HG02763 (cell line): Measurements from ENCODE around the gene KRT81.

Experiments
- ATAC-seq: cut with Tn5 transposase; IDR thresholded peaks from one replicate; pipeline ENCODE4 v1.9.1; 2021; ENCODE audit warnings: mild to moderate bottlenecking, moderate library complexity; ENCODE audit not compliant: unreplicated experiment

KRT81 gene

DNA sequence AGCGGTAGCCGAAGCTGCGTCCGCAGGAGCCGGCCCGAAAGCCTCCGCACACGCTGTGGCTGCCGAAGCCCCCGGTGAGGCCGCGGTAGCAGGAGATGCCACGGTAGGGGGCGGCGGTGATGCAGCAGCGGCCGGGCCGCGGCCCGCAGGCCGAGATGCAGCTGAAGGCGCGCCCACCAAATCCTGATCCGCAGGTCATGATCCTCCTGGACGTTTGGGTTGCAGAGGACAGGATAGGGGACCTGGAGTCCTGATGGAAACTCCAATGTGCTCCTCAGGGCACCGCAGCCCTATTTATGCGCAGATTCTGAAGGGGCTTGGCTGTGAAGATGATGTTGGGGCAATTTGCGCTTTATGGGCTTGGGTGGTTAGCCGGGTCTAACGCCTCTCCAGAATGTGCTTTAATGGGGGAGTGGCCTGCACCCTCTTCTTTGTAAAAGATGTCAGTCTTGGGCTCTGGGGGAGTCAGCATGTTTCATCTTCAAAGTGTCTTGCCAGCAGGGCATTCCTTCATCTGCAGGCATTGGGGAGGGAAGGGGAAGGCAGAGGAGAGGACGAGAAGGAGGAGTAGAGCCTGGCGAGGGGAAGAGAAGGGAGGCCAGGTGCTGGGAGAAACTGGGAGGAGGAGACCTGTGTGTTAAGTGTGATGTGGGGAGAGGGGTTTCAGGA lies at the start of gene KRT81:
Gene KRT81 (minus strand): TSS at position 268 of the 669 bp plus-strand sequence. CDS start 69 bp downstream, at position 199.
- ATAC-seq = no peak

DNA sequence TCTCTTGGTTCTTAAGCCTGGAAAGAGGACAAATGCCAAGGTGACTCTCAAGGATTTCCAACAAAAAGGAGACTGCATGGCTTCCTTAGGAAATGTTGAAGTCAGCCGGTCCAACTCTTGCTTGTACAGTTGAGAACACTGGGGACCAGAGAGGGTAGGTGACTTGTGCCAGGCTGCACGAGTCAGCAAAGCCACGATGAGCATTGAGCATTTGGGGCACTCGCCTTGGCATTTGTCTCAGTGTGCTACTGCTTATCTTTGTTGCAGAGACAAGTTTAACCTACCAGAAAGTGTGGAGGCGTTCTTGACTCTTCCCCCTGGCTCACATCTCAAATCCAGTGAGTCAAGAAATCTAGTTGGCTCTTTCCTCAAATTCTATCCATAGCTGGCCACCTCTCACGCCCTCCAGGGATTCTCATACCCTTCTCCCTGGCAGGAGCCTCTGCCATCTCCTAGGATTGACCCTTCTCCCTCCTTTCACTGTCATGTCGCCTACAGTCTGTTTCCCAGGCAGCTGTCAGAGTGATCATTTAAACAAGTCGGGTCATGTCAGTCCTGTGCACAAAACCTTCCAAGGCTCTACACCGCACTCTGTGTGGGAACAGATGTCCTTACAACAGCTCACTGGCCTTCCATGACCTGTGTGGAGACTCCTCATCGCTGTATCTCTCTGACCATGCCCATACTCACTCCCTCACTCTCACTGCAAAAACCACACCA lies 47.1 kb upstream of the KRT81 start:
- no peak for ATAC-seq

DNA sequence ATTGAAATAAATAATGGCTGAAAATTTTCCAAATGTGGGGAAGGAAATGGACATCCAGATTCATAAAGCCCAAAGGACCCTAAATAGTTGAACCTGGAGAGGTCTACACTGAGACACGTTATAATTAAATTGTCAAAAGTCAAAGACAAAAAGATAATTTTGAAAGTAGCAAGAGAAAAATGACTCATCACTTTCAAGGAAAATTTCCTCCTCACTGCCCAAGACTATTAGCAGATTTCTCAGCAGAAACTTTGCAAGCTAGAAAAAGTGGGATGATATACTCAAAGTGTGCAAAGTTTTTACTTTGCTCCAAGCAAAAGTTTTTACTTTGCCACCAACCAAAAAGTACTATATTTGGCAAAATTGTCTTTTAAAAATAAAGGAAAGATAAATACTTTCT lies 45.7 kb upstream of the KRT81 start:
- no peak for ATAC-seq

DNA sequence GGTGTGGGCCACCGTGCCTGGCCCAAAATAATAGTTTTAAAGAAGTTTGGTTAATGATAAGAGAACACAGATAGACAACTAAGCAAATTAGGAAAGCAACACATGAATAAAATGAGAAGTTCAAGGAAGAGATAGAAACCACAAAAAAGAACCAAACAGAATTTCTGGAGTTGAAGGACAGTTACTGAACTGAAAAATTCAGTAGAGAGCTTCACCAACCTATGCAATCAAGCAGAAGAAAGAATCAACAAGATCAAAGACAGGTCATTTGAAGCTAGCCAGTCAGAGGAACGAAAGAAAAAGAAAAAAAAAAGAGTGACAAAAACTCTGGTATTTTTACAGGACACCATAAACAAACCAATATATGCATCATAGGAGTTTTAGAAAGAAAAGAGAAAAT lies 45.3 kb upstream of the KRT81 start:
- no peak for ATAC-seq

DNA sequence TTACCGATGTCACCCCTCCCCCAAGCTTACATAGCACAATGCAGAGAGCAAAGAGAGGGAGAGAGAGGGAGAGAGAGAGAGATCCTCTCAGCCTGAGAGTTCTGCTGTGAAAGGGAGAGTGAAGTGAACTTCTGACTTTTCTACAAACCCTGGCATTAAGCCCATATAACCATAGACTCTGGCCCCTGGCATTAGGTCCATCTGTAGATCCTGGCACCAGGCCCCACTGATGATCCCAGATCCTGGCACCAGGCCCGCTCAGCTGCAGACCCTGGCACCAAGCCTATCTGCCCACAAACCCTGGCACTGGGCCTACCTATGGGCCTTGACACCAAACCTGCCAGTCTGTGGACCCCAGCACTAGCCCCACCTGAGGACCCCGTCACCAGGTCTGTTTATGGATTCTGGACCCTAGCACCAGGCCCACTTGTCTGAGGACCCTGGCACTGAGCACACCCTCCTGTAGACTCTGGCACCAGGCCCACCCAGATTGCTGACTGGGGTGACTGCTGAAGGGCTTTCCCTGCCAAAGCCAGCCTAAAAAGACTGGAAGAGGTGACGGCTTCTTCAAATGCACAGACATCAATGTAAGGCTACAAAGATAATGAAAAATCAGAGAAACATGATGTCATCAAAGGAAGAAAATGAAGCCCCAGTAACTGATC lies 44.4 kb upstream of the KRT81 start:
- ATAC-seq = no peak

DNA sequence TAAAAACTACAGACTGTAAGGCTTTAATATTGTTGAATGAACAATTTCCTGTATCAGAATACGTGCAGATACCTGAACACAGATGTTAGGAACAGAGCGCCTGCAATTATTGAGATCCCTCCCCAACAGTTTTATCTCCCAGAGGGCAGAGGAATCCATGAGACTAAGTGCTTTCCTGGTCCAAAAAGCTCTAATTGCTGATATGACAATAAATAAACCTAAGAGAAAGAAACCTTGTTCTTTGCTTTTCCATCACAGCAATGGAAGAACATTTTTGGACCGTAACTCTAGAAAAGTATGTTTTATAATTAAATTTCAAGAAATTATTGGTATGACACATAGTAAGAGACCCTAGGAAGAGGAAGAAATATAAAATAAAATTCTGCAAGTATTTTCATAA lies 42.9 kb upstream of the KRT81 start:
- no peak for ATAC-seq

DNA sequence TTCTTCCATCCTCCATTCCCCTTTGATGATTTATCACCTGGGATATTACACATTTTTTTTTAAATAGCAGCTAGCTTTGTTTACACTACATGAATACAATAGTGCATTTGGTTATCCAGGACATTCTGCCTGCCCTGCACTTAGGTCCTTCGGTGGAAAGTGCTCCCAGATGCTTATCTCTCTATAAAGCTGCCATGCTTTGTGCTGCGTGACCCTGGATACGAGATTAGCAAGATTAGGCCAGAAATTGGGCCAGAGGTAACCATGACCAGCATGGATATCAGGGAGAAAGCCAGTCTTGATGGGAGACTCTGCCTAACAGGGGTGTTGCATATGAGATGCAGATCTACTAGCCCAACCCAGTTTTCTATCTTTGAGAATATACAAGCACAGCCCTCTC lies 42.0 kb upstream of the KRT81 start:
- ATAC-seq = no peak

DNA sequence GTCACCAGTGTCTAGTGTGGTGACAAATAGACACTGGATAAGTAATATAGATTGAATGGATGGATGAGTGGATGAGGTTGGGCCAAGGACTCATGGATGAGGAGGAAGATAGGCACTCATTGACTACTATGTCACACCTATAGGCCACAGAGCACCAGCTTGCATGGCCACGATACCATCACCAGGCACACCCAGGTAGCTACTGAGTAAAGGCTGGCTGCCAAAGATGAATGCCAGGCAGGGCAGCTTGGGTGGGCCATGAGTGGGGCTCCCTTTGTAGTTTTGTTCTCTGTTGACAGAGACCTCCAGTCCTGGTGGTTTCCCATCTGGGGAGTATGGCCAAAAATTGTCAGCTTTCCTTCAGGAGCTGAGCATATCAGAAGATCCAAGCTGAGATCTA lies 41.0 kb upstream of the KRT81 start:
- ATAC-seq = no peak

DNA sequence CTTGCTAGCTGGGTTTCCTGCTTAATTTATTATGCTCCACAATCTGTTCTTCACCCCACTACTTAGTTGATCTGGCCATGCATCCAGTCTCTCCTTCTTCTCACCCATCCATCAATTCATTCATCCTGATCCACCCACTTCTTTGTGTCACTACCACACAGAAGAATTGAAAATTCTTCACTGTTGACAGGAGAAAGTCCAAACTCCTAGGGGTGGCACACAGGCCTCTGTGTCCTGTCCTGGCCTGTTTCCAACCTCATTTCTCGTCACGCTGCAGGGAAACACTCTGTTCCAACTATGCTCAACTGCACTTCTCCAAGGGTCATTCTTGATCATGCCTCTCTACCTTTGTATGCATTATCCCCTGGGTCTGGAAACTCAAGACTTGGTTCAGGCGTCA lies 40.5 kb upstream of the KRT81 start:
- ATAC-seq = no peak

DNA sequence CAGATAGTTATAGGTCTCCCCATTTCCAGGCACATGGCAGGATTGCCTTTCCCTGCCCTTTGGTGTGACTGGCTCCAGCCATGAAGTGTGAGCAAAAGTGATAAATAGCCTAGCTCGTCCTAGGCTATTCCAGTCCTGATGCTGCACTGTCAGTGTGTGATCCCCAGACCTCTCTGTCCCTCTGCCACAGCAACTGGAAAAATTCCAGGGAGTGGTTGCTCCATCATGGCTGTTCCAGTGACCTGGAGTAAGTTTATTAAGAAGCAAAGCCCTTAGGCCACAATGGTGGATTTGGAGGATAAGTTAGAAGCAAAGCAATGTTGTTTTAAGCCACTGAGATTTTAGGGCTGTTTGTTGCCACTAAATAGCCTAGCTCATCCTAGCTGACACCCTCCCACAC lies 39.7 kb upstream of the KRT81 start:
- ATAC-seq = no peak

DNA sequence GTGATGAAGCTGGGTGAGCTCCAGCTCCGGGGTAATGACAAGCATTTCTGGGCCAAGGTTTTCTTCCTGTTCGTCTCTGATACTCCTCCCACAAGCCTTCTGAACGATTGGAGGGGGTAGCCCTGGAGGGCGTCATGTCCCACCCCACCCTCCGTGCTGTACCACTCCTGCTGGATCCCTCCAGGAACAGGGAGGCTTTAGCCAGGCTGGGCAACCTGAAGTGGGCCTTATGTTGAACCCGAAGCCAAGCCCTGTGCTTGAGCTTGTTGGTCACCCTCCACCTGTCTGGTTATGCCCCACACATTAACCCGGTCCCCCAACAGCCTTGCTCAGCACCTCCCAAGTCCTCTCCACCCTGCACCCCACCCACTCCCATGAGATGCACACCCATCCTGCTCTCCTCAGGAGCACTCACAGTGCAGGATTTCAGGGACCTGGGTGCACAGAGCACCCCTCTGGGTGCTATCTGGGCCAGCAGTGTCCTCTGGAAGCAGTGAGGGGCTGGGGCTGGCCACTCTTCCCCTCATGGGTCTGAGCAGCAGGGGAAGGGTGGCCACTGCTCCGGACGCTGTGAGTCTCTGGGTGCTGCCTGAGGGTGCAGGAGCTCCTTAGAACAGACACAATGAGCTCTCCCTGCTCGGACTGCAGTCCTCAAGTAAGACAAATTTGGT lies 36.6 kb upstream of the KRT81 start:
- ATAC-seq = no peak

DNA sequence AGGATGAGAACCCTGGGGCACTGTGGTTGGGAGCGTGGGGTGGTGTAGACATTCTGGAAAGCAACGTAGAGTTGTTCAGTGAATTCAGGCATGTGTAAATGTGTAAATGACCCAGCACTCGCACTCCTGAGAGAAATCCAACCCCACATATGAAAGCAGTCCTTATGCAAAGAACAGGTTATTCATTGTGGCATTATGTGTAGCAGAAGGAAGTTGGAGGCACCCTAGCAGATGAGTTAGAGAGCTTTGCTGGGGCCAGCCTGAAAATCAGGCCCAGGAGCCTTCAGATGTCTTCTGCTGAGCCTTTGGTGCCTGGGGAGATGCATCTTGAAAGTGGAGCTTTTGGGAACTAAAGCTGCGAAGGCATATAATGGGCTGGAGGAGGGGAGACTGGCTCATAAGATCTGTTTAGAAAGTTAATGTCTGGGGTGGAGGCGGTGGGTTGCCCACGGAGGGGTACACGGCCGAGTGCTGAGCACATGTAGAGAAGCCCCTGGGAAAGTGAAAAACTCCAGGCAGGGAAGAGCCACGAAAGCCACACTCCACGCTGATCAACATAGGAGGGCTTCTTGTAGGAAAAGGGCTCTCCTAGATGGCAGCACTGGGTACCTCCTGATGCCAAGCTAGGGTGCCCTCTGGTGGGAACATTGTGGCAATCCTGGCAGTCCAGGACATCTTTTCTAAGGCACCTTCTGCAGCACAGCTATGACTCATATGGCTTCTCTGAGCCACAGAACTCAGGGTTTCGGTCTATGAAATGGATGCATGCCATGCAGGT lies 35.9 kb upstream of the KRT81 start:
- ATAC-seq = peak; percentile 83

DNA sequence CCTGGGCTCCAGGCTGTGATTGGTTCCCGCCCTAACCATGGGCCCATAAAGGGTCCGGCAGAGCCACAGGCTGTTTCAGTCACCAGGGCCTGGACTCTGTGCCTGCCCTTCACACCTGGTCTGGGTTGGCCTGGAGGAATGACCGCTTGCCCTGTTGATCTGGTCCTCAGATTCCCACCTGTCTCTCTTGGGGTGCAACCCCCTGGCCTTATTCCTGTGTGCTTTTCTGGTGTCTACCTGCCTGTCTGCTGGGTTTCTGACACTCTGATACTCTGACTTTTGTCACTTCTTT lies 32.8 kb upstream of the KRT81 start:
- no peak for ATAC-seq

DNA sequence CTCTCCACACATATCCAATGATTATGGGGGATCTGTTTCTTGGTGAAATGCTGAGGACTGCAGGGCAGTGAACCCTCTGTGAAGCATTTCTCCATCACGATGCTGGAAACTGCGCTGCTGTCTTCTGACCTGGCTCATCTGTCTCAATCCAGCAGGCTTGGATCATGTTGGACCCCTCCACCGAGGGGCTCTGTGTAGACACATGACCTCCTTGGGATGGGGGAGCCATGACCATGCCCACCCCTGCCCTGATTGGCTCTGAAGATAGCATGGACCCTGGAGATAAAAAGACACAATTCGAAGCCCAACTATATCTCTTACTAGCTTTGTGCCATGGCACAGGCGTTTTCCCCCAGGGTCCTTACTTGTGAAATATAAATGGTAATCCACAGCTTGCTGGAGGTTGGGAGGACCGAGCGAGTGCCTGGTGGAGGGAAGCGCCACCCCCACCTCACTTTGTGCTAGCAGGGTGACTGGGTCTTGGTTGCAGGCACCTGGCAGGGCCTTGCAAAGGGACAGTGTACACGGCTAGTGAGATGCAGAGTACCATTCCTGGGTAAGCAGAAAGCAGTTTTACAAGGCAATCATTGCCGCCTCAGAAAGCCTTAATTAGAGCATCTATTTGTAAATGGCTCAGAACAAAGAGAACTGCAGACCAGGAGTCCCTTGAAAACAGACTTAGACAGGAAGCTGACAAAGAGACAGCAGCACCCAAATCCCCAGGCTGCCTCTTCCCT lies 32.2 kb upstream of the KRT81 start:
- no peak for ATAC-seq

DNA sequence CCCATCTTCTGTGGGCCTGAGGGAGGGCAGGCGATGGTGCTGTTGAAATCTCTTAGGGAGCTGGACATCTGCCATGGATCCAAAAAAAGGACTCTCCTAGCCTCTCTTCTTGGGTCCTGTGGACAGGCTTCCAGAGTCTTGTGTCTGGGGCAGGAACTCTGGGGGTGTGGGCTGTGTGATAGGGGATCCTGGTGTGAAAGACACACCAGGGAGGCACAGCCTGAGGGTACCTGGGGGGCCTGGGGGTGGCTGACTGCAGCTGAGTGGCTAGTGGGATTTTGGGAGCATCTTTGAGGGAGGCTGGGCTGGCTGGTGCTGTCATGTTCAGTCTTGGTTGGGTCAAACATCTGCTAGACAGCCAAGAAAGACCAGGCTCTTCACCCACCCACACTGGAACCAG lies 31.7 kb upstream of the KRT81 start:
- ATAC-seq = no peak

DNA sequence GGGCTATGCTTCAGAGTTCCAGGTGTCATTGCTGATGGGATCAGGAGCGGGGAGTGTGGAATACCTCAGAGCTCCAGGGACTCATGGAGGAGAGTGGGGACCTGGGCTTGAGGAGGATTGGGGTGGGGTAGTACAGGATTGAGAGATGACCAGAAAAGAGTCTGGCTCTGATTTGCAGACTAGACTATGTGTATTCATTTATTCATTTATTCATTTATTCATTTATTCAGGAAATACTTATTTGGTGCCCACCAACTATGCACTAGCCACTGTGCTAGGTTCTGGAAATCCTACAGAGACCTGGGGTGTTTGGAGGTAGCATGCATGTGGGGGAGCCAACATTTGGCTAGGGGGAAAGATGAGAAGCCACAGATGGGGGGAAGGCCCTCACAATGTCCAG lies 30.7 kb upstream of the KRT81 start:
- no peak for ATAC-seq

DNA sequence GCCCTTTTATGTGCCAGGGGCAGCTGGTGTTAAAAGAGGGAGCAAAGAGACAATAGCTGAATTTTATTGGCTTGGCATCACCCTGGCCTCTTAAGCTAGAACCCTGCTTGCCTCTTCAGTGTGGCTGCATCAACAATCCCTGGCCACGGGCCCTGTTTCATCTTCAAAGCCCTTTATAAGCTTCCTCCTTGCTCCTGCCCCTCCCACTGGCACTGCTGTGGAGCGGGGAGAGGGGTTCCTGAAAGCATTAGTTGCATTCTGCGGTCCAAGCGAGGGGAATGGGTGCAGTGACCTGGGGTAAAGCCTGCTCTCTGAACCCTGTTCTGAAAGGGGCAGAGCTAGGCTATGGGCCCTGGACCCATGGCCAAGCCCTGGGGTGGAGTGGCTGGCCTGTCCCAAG lies 30.1 kb upstream of the KRT81 start:
- ATAC-seq = no peak

DNA sequence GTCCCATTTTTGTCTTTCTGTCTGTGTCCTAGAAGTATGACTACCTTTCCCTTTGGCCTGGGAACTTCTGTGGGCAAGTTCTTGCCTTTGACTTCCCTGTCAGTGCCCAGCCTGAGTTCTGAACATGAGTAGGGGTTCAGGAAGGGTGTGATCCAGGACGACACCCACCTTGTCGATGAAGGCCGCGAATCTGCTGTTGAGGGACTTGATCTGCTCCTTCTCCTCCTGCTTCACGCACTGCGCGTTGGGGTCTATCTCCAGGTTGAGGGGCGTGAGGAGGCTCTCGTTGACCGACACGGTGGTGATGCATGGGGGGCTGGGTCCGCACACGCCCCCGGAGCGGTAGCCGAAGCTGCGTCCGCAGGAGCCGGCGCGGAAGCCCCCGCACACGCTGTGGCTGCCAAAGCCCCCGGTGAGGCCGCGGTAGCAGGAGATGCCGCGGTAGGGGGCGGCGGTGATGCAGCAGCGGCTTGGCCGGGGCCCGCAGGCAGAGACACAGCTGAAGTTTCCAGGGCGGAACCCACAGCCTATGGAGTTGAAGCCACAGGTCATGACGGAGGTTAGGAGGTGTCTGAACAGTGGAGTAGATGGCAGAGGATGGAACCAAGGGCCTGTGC lies 29.6 kb upstream of the KRT81 start, which contains the start of gene KRT83:
Gene KRT83 (minus strand): TSS at position 615 of the 617 bp plus-strand sequence. CDS start 63 bp downstream, at position 552.
- no peak for ATAC-seq

DNA sequence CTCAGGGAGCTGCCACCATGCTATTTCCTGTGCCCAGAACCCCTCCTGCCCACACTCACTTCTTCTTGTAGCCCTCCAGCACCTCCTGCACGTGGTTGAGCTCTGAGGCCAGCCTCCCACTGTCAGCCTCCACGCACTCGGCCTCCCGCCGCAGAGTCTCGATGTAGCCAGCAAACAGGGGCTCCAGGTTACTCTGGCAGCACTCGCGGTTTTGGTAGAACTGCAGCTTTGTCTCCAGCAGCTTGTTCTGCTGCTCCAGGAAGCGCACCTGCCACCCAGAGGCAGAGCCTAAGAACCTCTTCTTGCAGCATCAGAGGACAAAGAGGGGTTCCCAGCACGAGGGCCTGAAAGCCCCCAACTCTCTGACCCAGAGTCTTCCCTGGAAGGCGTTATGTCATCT lies 27.8 kb upstream of the KRT81 start:
- no peak for ATAC-seq
